Progenitor cell of endocrine pancreas (in vitro differentiated cells): ENCODE results near the gene DVL1. TPM values are rescaled to one million over a fixed set of nuclear protein-coding genes. Genes with fewer than 3 reads are reported as not detected.

ENCODE experiments used
- DNase-seq: peaks from one replicate; pipeline ENCODE4 v3.0.0; 2021; ENCODE audit warnings: low spot score; ENCODE audit not compliant: unreplicated experiment
- H3K27ac Mint-ChIP-seq: 2 replicates; pipeline ENCODE4 v1.8.0; 2021; ENCODE audit warnings: mild to moderate bottlenecking, moderate library complexity, mixed read lengths
- H3K27me3 Mint-ChIP-seq: 2 replicates; pipeline ENCODE4 v1.8.0; 2021; ENCODE audit warnings: mixed read lengths
- H3K36me3 Mint-ChIP-seq: 2 replicates; pipeline ENCODE4 v1.8.0; 2022; ENCODE audit warnings: mixed read lengths; ENCODE audit not compliant: insufficient read depth
- H3K4me1 Mint-ChIP-seq: 2 replicates; pipeline ENCODE4 v1.8.0; 2021; ENCODE audit warnings: low read depth, mixed read lengths
- H3K4me3 Mint-ChIP-seq: 2 replicates; pipeline ENCODE4 v1.8.0; 2021; ENCODE audit warnings: low read depth, mild to moderate bottlenecking, moderate library complexity, mixed read lengths
- H3K9me3 Mint-ChIP-seq: 2 replicates; pipeline ENCODE4 v1.8.0; 2021; ENCODE audit warnings: low read depth, mixed read lengths
- total RNA-seq: library from RNA; stranded (reverse); gene quantifications from 2 replicates; pipeline ENCODE4 v1.2.1, GENCODE V29; 2021
- TF ChIP-seq, protein P1 (sequence below): fragments of 200-600 bp; sonication (generic); IDR thresholded peaks from one replicate; pipeline ENCODE4 v1.5.0; 2021; ENCODE audit warnings: antibody characterized with exemption, mild to moderate bottlenecking; ENCODE audit not compliant: unreplicated experiment

DVL1 gene
- total RNA-seq, 1 donor from 2014 or later, result 60.1 TPM

DNA sequence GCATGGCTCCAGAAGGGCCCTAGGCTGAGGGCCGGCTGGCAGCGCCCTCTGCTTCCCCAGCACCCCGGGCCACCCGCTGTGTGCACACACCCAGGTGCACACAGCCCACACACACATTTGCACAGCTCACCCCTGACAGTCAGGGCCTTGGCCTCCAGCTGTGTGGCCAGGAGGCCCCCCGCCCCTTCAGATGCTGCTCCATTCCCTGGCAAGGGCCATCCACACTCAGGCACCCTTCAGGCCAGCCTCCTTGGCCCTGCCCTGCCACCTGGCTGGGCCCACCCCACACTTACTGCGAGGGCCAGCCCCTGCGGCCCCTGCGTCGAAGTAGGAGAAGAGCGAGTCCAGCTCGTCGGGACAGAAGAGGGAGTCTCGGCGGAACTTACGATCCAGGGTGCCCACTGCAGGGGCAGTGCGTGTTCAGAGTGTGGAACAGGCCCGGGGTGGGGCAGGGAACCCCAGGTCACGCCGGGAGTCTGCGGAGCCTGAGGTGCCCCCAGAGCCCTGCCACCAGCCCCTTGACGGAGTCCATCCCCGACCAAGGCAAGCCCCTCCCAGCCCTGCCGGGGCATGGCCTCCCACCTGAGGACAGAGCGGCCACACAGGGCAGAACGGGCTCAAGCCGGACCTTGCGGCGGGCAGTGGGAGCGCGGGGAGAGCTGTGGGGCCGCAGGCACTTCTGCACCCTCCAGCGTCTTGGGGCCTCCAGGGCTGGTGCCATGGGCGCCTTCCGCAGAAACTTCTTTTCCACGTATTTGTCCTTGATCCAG, 53.9 kb downstream of the DVL1 start:
- Mint-ChIP-seq H3K27me3 (no peaks in the 10 kb centered on the region), H3K4me3 (no peak overlapping the region), H3K4me1 (no peaks in the 10 kb centered on the region), H3K36me3 (no peaks in the 10 kb centered on the region), H3K9me3 (no peaks in the 10 kb centered on the region), H3K27ac (no peak overlapping the region)
- TF ChIP-seq, protein P1, sequence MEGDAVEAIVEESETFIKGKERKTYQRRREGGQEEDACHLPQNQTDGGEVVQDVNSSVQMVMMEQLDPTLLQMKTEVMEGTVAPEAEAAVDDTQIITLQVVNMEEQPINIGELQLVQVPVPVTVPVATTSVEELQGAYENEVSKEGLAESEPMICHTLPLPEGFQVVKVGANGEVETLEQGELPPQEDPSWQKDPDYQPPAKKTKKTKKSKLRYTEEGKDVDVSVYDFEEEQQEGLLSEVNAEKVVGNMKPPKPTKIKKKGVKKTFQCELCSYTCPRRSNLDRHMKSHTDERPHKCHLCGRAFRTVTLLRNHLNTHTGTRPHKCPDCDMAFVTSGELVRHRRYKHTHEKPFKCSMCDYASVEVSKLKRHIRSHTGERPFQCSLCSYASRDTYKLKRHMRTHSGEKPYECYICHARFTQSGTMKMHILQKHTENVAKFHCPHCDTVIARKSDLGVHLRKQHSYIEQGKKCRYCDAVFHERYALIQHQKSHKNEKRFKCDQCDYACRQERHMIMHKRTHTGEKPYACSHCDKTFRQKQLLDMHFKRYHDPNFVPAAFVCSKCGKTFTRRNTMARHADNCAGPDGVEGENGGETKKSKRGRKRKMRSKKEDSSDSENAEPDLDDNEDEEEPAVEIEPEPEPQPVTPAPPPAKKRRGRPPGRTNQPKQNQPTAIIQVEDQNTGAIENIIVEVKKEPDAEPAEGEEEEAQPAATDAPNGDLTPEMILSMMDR, result no peak
- no peak for DNase-seq

DNA sequence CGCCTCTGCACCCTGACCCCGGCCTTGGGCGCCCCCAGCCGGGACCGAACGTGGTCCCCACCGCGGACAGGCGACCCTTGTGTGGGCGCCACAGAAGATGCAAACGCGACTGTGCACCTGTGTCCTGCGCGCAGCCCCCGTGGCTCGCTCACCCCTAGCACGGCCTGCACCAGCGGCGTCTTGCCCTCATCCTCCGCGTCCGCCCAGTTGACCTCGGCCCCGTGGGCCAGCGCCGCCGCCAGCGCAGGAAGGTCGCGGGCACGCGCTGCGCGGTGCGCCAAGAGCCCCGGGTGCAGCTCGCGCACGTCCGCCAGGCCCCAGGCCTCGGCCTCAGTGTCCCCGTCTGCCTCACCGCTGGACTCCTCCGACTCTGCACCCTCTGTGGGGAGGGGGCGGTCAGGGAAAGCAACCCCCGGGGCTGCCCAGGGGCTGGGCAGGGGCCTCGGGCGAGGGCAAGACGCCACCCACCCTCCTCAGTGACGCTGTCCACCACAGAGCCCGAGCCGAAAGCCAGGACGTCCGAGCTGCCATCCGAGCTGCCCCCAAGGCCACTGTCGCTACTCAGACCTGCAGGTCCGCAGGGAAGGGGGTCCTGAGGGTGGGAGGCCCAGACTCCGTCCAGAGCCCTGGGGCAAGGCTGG, 54.8 kb downstream of the DVL1 start:
- H3K36me3 Mint-ChIP-seq, result no peaks in the 10 kb centered on the region
- DNase-seq, result no peak
- H3K4me3 Mint-ChIP-seq, result no peak overlapping the region
- H3K27ac Mint-ChIP-seq, result no peak overlapping the region
- H3K9me3 Mint-ChIP-seq, result no peaks in the 10 kb centered on the region
- TF ChIP-seq, protein P1, result no peak
- no peaks in the 10 kb centered on the region for H3K27me3 Mint-ChIP-seq
- H3K4me1 Mint-ChIP-seq, result no peaks in the 10 kb centered on the region

DNA sequence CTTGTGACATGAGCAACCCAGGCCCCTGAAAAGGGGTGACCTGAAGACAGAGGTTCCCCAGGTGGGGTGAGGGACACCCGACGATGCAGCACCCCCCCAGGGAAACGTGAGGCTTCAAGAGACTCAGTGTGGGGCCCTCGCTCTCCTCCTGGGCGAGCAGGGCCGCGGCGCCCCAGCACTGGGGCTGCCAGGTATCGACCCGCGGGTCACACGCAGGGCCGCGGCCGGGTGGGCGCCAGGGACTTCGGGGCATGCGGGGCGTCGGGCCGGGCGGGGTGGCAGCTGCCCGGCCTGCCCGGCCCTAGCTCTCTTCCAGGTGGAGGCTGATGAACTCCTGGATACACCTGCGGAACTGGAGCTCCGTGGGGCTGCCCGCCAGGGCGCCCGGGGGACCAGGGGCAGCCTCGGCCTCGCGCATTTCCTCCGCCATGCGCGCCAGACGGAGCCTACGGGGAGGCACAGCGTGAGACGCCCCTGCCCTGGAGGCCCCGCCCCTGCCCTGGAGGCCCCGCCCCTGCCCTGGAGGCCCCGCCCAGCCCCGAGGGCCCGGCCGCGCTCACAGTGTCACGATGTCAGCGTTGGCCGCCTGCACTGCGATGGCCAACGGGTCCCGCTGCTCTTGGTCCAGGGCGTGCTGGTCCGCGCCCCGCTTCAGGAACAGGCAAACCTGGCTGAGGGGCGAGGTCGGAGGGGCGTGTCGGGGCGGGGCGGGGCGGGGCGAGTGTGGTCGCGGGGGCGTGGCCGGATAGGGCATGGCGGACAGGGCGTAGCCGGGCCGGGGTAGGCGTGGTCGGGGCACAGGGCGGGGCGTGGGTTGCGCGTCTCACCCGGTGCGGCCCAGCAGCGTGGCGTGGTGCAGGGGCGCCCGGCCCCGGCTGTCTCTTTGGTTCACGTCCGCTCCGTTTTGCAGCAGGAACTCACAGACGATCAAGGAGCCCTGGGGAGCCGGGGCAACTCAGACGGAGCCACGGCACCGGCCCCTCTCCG, 55.7 kb downstream of the DVL1 start:
- H3K4me1 Mint-ChIP-seq, result no peaks in the 10 kb centered on the region
- TF ChIP-seq, protein P1, result no peak
- no peaks in the 10 kb centered on the region for H3K27me3 Mint-ChIP-seq
- no peaks in the 10 kb centered on the region for H3K36me3 Mint-ChIP-seq
- no peaks in the 10 kb centered on the region for H3K9me3 Mint-ChIP-seq
- no peak for DNase-seq
- no peak overlapping the region for H3K4me3 Mint-ChIP-seq
- H3K27ac Mint-ChIP-seq, result no peak overlapping the region

DNA sequence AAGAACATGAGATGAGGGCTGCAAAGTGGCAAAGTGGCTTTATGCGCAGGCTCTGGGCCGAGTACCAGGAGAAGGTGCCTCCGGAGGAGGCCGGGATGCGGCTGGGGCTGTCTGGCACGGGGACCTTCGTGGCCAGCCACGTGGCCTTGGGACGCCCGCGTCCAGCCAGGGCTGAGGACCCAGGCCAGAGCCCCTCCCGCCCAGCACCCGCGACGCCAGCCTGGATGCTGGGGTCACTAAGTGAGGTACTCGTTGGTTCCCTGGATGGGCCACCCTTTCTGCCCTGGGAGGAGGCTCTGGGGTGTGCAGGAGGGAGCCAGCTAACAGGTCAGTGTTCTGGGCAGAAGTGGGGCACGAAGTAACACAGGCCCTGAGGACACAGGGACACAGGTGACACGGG, 56.4 kb downstream of the DVL1 start:
- Mint-ChIP-seq H3K4me3 (no peak overlapping the region), H3K4me1 (no peaks in the 10 kb centered on the region), H3K27ac (no peak overlapping the region), H3K9me3 (no peaks in the 10 kb centered on the region), H3K36me3 (no peaks in the 10 kb centered on the region), H3K27me3 (no peaks in the 10 kb centered on the region)
- DNase-seq, result no peak
- TF ChIP-seq, protein P1, result no peak

DNA sequence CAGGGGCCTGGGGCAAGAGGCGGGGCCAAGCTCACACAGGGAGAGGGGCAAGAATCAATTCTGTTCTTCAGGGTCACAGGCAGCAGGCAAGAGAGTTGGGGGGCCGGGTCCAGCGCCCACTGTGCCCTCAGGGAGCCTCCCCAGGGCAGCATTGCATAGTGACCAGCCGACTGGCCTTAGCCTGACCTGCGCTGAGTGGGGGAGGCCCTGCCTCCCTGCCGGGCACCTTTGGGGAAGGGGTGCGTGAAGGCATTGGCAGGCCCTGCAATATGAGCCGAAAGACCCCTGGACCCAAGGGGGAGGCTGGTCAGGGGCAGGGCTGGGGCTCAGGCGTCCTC, 56.8 kb downstream of the DVL1 start:
- TF ChIP-seq, protein P1, result no peak
- no peaks in the 10 kb centered on the region for H3K4me1 Mint-ChIP-seq
- no peaks in the 10 kb centered on the region for H3K27me3 Mint-ChIP-seq
- DNase-seq, result no peak
- no peak overlapping the region for H3K27ac Mint-ChIP-seq
- no peaks in the 10 kb centered on the region for H3K36me3 Mint-ChIP-seq
- H3K4me3 Mint-ChIP-seq, result no peak overlapping the region
- H3K9me3 Mint-ChIP-seq, result no peaks in the 10 kb centered on the region
